ENCODE results near the gene PEAR1.

The PEAR1 gene

GRCh38 chr1:156847591-156848460, 45.7 kb upstream of the PEAR1 start:
- no peaks in the 10 kb centered on the region for H3K9me3 ChIP-seq (ENCODE audit: insufficient read depth, low read length, severe bottlenecking)
- no peak overlapping the region for H3K27ac ChIP-seq (ENCODE audit: low read length)
- DNase-seq (no peak), ATAC-seq (ENCODE audit: insufficient read depth, low read depth) (no peak)
- H3K4me2 ChIP-seq (ENCODE audit: insufficient read depth, low read length) = no peak overlapping the region
- H3K36me3 ChIP-seq (ENCODE audit: insufficient read depth, low read length) = no peaks in the 10 kb centered on the region
- no peaks in the 10 kb centered on the region for H3K79me2 ChIP-seq (ENCODE audit: insufficient read depth, low read length)
- no peak overlapping the region for H3K9ac ChIP-seq (ENCODE audit: low read depth, low read length)
- peaks cover 5% of the 10 kb centered on the region for H3K27me3 ChIP-seq (ENCODE audit: insufficient read depth, low read length, poor library complexity)
- no peak overlapping the region for H2AFZ ChIP-seq (ENCODE audit: low read depth, low read length)
- H3K4me3 ChIP-seq (ENCODE audit: low read depth in 1 of 2, low read length in 2 of 2) = no peak overlapping the region
- H4K20me1 ChIP-seq (ENCODE audit: insufficient read depth, low read length) = peaks cover 5% of the 10 kb centered on the region; the same call in 1 of the 2 replicates
- no peak for TF ChIP-seq CTCF (IDR thresholded peaks at IDR 0.05; ENCODE audit: borderline replicate concordance, extremely low read depth, low read length, poor library complexity, severe bottlenecking)
- TF ChIP-seq EZH2 (IDR thresholded peaks at IDR 0.05; ENCODE audit: borderline replicate concordance, low read depth, low read length, severe bottlenecking) = no peak
- no peaks in the 10 kb centered on the region for H3K4me1 ChIP-seq (ENCODE audit: insufficient read depth, low read length)

- no peaks in the 10 kb centered on the region for H3K36me3 ChIP-seq (ENCODE audit: insufficient read depth, low read length)
- no peak overlapping the region for H2AFZ ChIP-seq (ENCODE audit: low read depth, low read length)
- no peak for TF ChIP-seq EZH2 (IDR thresholded peaks at IDR 0.05; ENCODE audit: borderline replicate concordance, low read depth, low read length, severe bottlenecking)
- no peak for TF ChIP-seq CTCF (IDR thresholded peaks at IDR 0.05; ENCODE audit: borderline replicate concordance, extremely low read depth, low read length, poor library complexity, severe bottlenecking)
- no peaks in the 10 kb centered on the region for H3K4me1 ChIP-seq (ENCODE audit: insufficient read depth, low read length)
- H3K9me3 ChIP-seq (ENCODE audit: insufficient read depth, low read length, severe bottlenecking) = no peaks in the 10 kb centered on the region
- no peak overlapping the region for H3K4me3 ChIP-seq (ENCODE audit: low read depth in 1 of 2, low read length in 2 of 2)
- no peak overlapping the region for H3K27ac ChIP-seq (ENCODE audit: low read length)
- no peaks in the 10 kb centered on the region for H3K79me2 ChIP-seq (ENCODE audit: insufficient read depth, low read length)
- H3K4me2 ChIP-seq (ENCODE audit: insufficient read depth, low read length) = no peak overlapping the region
- no peak overlapping the region for H3K9ac ChIP-seq (ENCODE audit: low read depth, low read length)
- peaks cover 8% of the 10 kb centered on the region for H3K27me3 ChIP-seq (ENCODE audit: insufficient read depth, low read length, poor library complexity)
- no peak for DNase-seq
- H4K20me1 ChIP-seq (ENCODE audit: insufficient read depth, low read length) = 0 out of 2 replicates have a peak, but pooled peaks cover 2% of the 10 kb centered on the region
- no peak for ATAC-seq (ENCODE audit: insufficient read depth, low read depth)
These were observed 44.9 kb upstream of the PEAR1 start for GRCh38 chr1:156848461-156849150.

GRCh38 chr1:156849151-156849496, 44.4 kb upstream of the PEAR1 start:
- DNase-seq (no peak), ATAC-seq (ENCODE audit: insufficient read depth, low read depth) (no peak)
- Histone ChIP-seq H3K4me1 (ENCODE audit: insufficient read depth, low read length) (no peaks in the 10 kb centered on the region), H3K79me2 (ENCODE audit: insufficient read depth, low read length) (no peaks in the 10 kb centered on the region), H3K4me2 (ENCODE audit: insufficient read depth, low read length) (no peak overlapping the region), H3K4me3 (ENCODE audit: low read depth in 1 of 2, low read length in 2 of 2) (no peak overlapping the region), H3K27me3 (ENCODE audit: insufficient read depth, low read length, poor library complexity) (peaks cover 8% of the 10 kb centered on the region), H3K9ac (ENCODE audit: low read depth, low read length) (no peak overlapping the region), H2AFZ (ENCODE audit: low read depth, low read length) (no peak overlapping the region), H3K27ac (ENCODE audit: low read length) (no peak overlapping the region), H3K36me3 (ENCODE audit: insufficient read depth, low read length) (no peaks in the 10 kb centered on the region), H3K9me3 (ENCODE audit: insufficient read depth, low read length, severe bottlenecking) (no peaks in the 10 kb centered on the region), H4K20me1 (ENCODE audit: insufficient read depth, low read length) (no peaks in the 10 kb centered on the region)
- TF ChIP-seq EZH2 (IDR thresholded peaks at IDR 0.05; ENCODE audit: borderline replicate concordance, low read depth, low read length, severe bottlenecking) = no peak
- TF ChIP-seq CTCF (IDR thresholded peaks at IDR 0.05; ENCODE audit: borderline replicate concordance, extremely low read depth, low read length, poor library complexity, severe bottlenecking) = no peak
